Calu3 (cell line): Measurements from ENCODE around the gene MACROD2. TPM values are rescaled to one million over a fixed set of nuclear protein-coding genes. Genes with fewer than 3 reads are reported as not detected.

Source experiments
- BruUV-seq: library from RNA; stranded (reverse); fragments of 400-500 nt; replicated peaks from 2 replicates; lab custom pipeline; 2021; lab: Mats Ljungman, UMichigan
- CTCF ChIA-PET: fragments of 300-600 bp; sonication (Branson Sonifier 250); formaldehyde crosslinking; loops from one replicate; lab custom pipeline; 2022; ENCODE audit warnings: antibody characterized with exemption; lab: Charles Lee
- DNase-seq: peaks from one replicate; pipeline ENCODE4 v3.0.0; 2022
- H3K27ac Mint-ChIP-seq: one replicate; pipeline ENCODE4 v1.8.0; 2022; ENCODE audit warnings: mixed read lengths; ENCODE audit not compliant: unreplicated experiment
- H3K27me3 Mint-ChIP-seq: one replicate; pipeline ENCODE4 v1.8.0; 2022; ENCODE audit warnings: mixed read lengths; ENCODE audit not compliant: unreplicated experiment
- H3K36me3 Mint-ChIP-seq: one replicate; pipeline ENCODE4 v1.8.0; 2022; ENCODE audit warnings: mild to moderate bottlenecking, moderate library complexity, mixed read lengths; ENCODE audit not compliant: insufficient read depth, unreplicated experiment
- H3K4me1 Mint-ChIP-seq: one replicate; pipeline ENCODE4 v1.8.0; 2022; ENCODE audit warnings: mild to moderate bottlenecking, low read depth, mixed read lengths; ENCODE audit not compliant: unreplicated experiment
- H3K4me3 Mint-ChIP-seq: one replicate; pipeline ENCODE4 v1.8.0; 2022; ENCODE audit warnings: mild to moderate bottlenecking, low read depth, moderate library complexity, mixed read lengths; ENCODE audit not compliant: unreplicated experiment
- H3K9me3 Mint-ChIP-seq: one replicate; pipeline ENCODE4 v1.8.0; 2022; ENCODE audit warnings: low read depth, mixed read lengths; ENCODE audit not compliant: unreplicated experiment
- CTCF ChIP-seq: fragments of 200-600 bp; IDR thresholded peaks from one replicate; pipeline ENCODE4 v1.8.0; 2022; ENCODE audit warnings: antibody characterized with exemption; ENCODE audit not compliant: unreplicated experiment
- intact Hi-C: fragments of 100-400 bp; cut with micrococcal nuclease; formaldehyde crosslinking; loops from one replicate; pipeline ENCODE4 v1.10.0; 2022; ENCODE audit not compliant: unreplicated experiment
- total RNA-seq: library from RNA; stranded (reverse); gene quantifications from 2 replicates; pipeline ENCODE4 v1.2.3, GENCODE V29; 2022

Gene MACROD2
- total RNA-seq, 1 experiment from 2014 or later, result 29.4 TPM

- Mint-ChIP-seq H3K27me3 (no peaks in the 10 kb centered on the region), H3K4me1 (no peaks in the 10 kb centered on the region), H3K4me3 (no peak overlapping the region), H3K27ac (no peak overlapping the region), H3K9me3 (peaks cover 4% of the 10 kb centered on the region), H3K36me3 (peaks cover 4% of the 10 kb centered on the region)
- no peak for DNase-seq
- no peak for TF ChIP-seq CTCF
- intact Hi-C loops, result no loop called here
- no TSS peak for BruUV-seq
- CTCF ChIA-PET, result no interaction called here
These were observed 936.7 kb downstream of the MACROD2 start for GRCh38 chr20:14932040-14932439.

DNA sequence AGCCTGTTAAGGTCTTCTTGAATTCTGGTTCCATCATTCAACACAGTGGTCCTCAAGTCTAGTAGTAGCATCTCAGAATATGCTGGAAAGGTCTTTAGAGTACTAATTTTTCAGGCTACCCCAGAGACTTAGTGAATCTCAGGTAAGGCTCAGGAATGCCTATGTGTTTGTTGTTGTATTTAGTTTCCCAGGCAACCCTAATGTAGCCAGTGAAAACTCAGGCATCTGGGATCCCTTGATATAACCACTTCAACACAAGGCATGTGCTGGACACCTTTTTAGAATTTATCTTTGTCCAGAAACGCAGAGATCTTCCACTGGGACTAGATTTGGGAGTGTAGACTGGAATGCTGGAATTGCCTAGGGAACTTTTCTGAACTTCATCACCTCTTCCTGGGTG, 940.0 kb downstream of the MACROD2 start:
- Mint-ChIP-seq H3K27me3 (no peaks in the 10 kb centered on the region), H3K9me3 (peaks cover 4% of the 10 kb centered on the region), H3K36me3 (peaks cover 5% of the 10 kb centered on the region), H3K27ac (no peak overlapping the region), H3K4me1 (no peaks in the 10 kb centered on the region), H3K4me3 (no peak overlapping the region)
- CTCF ChIA-PET, result no interaction called here
- intact Hi-C loops, result no loop called here
- DNase-seq, result no peak
- TF ChIP-seq CTCF, result no peak
- no TSS peak for BruUV-seq

GRCh38 chr20:14937021-14937420, 941.7 kb downstream of the MACROD2 start:
- H3K27ac Mint-ChIP-seq, result no peak overlapping the region
- intact Hi-C loops, result no loop called here
- CTCF ChIA-PET, result no interaction called here
- H3K4me3 Mint-ChIP-seq, result no peak overlapping the region
- H3K4me1 Mint-ChIP-seq, result no peaks in the 10 kb centered on the region
- H3K9me3 Mint-ChIP-seq, result peaks cover 4% of the 10 kb centered on the region
- TF ChIP-seq CTCF, result no peak
- no peak for DNase-seq
- peaks cover 5% of the 10 kb centered on the region for H3K36me3 Mint-ChIP-seq
- H3K27me3 Mint-ChIP-seq, result no peaks in the 10 kb centered on the region
- no TSS peak for BruUV-seq

DNA sequence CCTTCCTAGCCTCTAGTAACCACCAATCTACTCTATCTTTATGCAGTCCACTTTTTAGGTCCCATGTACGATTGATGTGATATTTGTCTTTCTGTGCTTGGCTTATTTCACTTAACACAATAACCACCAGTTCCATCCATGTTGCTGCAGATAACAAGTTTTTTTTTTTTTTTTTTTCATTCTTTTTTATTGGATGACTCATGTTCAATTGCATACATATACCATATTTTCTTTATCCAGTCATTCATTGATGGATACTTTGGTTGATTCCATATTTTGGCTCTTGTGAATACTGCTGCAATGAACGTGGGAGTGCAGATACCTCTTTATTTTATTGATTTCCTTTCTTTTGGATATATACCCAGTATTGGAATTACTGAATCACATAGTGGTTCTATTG, 942.5 kb downstream of the MACROD2 start:
- DNase-seq, result no peak
- no peak for TF ChIP-seq CTCF
- intact Hi-C loops, result no loop called here
- H3K4me1 Mint-ChIP-seq, result no peaks in the 10 kb centered on the region
- no TSS peak for BruUV-seq
- H3K9me3 Mint-ChIP-seq, result peaks cover 4% of the 10 kb centered on the region
- no peaks in the 10 kb centered on the region for H3K27me3 Mint-ChIP-seq
- CTCF ChIA-PET, result no interaction called here
- H3K4me3 Mint-ChIP-seq, result no peak overlapping the region
- H3K36me3 Mint-ChIP-seq, result peaks cover 5% of the 10 kb centered on the region
- no peak overlapping the region for H3K27ac Mint-ChIP-seq
